ENCODE data around the gene GRB10. TPM values are rescaled to one million over a fixed set of nuclear protein-coding genes. Genes with fewer than 3 reads are reported as not detected.

Gene GRB10
- total and polyA plus RNA-seq, 5 experiments from 2014 or later, result 0.47 to 2.9 (median 1.0) TPM

DNA sequence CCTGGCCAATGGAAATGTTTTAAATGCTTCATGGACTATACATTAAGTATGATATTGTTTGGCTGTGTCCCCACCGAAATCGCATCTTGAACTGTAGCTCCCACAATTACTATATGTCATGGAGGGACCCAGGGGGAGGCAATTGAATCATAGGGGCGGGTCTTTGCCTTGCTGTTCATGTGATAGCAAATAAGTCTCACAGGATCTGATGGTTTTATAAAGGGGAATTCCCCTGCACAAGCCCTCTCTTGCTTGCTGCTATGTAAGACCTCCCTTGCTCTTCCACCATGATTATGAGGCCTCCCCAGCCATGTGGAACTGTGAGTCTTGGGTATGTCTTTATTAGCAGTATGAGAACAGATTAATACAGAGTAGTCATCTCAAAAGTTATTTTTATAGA lies 32.4 kb upstream of the GRB10 start:
- ATAC-seq (no peak), DNase-seq (no peak)
- H3K36me3 Mint-ChIP-seq, result peaks cover 0 to 5% (median 0%) of the 10 kb centered on the region in 3 donors
- no peak overlapping the region for H3K4me3 Mint-ChIP-seq
- H3K4me1 Mint-ChIP-seq, result peaks cover 0 to 7% (median 0%) of the 10 kb centered on the region in 4 donors
- H3K27me3 Mint-ChIP-seq, result peaks cover 0 to 8% (median 4%) of the 10 kb centered on the region in 5 donors
- no peak overlapping the region for H3K27ac Mint-ChIP-seq
- POLR2A ChIA-PET, result no interaction called here
- peaks cover 0 to 8% (median 0%) of the 10 kb centered on the region in 9 donors for H3K9me3 Mint-ChIP-seq

- H3K4me3 Mint-ChIP-seq, result no peak overlapping the region
- DNase-seq (no peak), ATAC-seq (no peak)
- H3K27me3 Mint-ChIP-seq, result peaks cover 0 to 8% (median 4%) of the 10 kb centered on the region in 5 donors
- POLR2A ChIA-PET, result no interaction called here
- H3K9me3 Mint-ChIP-seq, result peaks cover 0 to 8% (median 0%) of the 10 kb centered on the region in 9 donors
- no peak overlapping the region for H3K27ac Mint-ChIP-seq
- peaks cover 0 to 7% (median 0%) of the 10 kb centered on the region in 4 donors for H3K4me1 Mint-ChIP-seq
- H3K36me3 Mint-ChIP-seq, result peaks cover 0 to 5% (median 0%) of the 10 kb centered on the region in 3 donors
Measured at GRCh38 chr7:50814166-50814565, 31.5 kb upstream of the GRB10 start.

DNA sequence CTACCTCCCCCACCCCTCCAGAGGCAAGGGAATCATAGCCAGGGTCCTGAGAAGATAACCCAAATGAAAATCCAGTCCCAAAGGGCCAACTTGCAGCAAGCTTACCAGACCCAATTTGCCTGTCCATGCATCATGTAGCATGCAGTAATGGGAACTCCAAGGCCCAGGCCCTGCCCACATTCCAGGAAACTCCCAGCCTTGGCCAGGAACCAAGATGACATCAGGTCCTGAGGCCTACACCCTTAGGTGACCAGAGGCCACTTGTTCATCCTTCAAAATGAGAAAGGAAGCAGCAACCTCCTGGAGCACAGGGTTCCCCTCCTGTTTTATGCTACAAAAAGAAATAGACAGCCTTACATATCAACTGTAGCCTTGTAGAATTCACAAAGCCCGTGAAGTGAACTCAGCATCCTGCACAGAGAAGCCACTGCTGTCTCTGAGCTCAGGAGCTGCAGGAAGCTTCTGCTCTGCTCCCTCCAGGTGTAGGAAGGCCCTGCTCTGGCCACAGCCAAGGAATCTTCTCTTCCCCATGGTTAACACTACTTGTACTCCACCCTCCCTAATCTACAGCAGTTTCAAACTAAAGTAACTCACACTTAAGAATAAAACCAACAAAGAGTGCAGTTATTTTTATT lies 30.3 kb upstream of the GRB10 start:
- Mint-ChIP-seq H3K36me3 (peaks cover 0 to 5% (median 0%) of the 10 kb centered on the region in 3 donors), H3K4me3 (no peak overlapping the region), H3K9me3 (peaks cover 0 to 8% (median 0%) of the 10 kb centered on the region in 9 donors), H3K27me3 (peaks cover 0 to 8% (median 4%) of the 10 kb centered on the region in 5 donors), H3K4me1 (peaks cover 0 to 7% (median under 1%) of the 10 kb centered on the region in 4 donors), H3K27ac (peak overlapping the region in 1 of 10 donors; percentile 54)
- POLR2A ChIA-PET, result no interaction called here
- no peak for DNase-seq
- no peak for ATAC-seq

DNA sequence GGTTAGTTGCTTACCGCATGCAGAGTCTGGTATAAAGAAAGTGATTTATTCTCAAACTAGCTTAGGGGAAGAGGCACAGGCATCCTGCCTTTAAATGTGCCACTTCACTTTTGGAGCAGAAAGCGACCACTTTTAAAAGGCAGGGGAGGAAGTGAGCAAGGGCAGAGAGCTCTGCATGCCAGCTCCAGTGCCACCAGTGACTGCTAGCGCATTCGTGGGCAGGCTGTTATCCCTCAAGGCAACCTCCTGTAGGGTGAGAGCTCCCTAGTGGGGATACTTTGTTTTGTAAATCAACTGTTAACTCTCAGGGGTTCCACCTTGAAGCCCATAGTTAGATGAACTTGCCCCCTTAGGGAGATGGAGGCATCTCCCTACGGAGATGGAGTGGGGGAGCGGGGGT lies 29.4 kb upstream of the GRB10 start:
- H3K4me3 Mint-ChIP-seq, result no peak overlapping the region
- peak overlapping the region in 3 of 10 donors; percentile 25 to 38 (median 33) for H3K27ac Mint-ChIP-seq
- POLR2A ChIA-PET, result no interaction called here
- DNase-seq, result peak in 2 of 10 donors; percentile 4 to 12
- peaks cover 0 to 7% (median under 1%) of the 10 kb centered on the region in 4 donors for H3K4me1 Mint-ChIP-seq
- peak in 1 of 2 donors; percentile 45 for ATAC-seq
- peaks cover 0 to 8% (median 0%) of the 10 kb centered on the region in 9 donors for H3K9me3 Mint-ChIP-seq
- H3K36me3 Mint-ChIP-seq, result peaks cover 0 to 5% (median 0%) of the 10 kb centered on the region in 3 donors
- peaks cover 0 to 8% (median 4%) of the 10 kb centered on the region in 5 donors for H3K27me3 Mint-ChIP-seq

DNA sequence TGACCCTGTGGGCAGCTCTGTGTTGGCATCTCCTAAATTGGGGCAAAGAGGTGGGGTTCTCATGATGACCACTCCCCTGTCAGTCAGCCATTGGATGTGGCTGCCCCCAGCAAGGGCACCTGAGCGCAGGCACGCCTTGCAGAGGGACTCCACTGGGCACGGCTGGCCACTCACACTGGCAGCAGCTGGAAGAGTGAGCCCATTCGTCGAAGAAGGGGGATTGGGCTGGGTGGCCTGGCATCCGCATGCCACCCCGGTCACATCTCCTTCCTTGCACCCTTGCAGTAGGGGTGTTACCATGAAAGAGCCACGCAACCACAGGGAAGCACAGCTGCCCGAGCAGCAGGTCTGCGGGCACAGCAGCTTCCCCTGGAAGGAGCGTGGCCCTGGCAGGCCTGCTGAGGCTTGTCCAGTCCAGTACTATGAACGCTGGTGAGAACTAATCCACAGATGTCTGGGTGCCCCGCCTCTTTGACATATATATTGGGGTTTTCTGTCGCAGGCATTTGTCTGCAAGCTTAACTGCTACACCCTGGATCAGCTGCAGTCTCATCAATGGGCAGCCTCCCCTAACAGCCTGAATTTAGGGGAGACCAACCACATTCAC lies 25.7 kb upstream of the GRB10 start:
- Mint-ChIP-seq H3K27me3 (no peaks in the 10 kb centered on the region), H3K27ac (no peak overlapping the region), H3K9me3 (no peaks in the 10 kb centered on the region), H3K4me1 (peaks cover 0 to 8% (median 4%) of the 10 kb centered on the region in 4 donors), H3K36me3 (no peaks in the 10 kb centered on the region), H3K4me3 (no peak overlapping the region)
- no peak for DNase-seq
- POLR2A ChIA-PET, result no interaction called here
- ATAC-seq, result no peak

- ATAC-seq, result no peak
- no peaks in the 10 kb centered on the region for H3K36me3 Mint-ChIP-seq
- H3K27me3 Mint-ChIP-seq, result peaks cover 0 to 1% (median 0%) of the 10 kb centered on the region in 5 donors
- H3K9me3 Mint-ChIP-seq, result no peaks in the 10 kb centered on the region
- no peak for DNase-seq
- no peak overlapping the region for H3K27ac Mint-ChIP-seq
- H3K4me1 Mint-ChIP-seq, result peaks cover 0 to 7% (median 4%) of the 10 kb centered on the region in 4 donors
- H3K4me3 Mint-ChIP-seq, result no peak overlapping the region
- POLR2A ChIA-PET, result no interaction called here
Measured at GRCh38 chr7:50807026-50807730, 24.5 kb upstream of the GRB10 start.

DNA sequence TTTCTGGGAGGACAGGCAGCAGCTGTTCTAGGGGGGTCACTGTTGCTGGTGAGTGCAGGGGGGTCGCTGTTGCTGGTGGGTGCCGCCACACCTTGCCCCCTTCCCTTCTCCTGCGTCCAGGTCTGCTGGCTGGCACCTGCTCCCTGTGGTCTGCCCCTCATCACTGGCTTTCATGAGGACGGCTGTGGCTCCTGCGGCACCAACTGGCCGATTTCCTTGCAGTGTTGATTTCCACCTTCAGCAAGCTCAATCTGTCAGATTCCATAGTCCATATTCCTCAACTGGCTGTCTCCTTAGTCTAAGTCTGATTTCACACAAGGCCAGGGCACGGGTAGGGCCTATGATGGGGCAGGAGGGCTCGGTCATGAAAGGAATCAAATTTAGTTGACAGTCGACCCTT lies 23.4 kb upstream of the GRB10 start:
- ATAC-seq (no peak), DNase-seq (no peak)
- Mint-ChIP-seq H3K9me3 (no peaks in the 10 kb centered on the region), H3K4me1 (peaks cover 0 to 4% (median 3%) of the 10 kb centered on the region in 4 donors), H3K27ac (no peak overlapping the region), H3K4me3 (no peak overlapping the region), H3K27me3 (peaks cover 0 to 4% (median 0%) of the 10 kb centered on the region in 5 donors), H3K36me3 (no peaks in the 10 kb centered on the region)
- POLR2A ChIA-PET, result no interaction called here

DNA sequence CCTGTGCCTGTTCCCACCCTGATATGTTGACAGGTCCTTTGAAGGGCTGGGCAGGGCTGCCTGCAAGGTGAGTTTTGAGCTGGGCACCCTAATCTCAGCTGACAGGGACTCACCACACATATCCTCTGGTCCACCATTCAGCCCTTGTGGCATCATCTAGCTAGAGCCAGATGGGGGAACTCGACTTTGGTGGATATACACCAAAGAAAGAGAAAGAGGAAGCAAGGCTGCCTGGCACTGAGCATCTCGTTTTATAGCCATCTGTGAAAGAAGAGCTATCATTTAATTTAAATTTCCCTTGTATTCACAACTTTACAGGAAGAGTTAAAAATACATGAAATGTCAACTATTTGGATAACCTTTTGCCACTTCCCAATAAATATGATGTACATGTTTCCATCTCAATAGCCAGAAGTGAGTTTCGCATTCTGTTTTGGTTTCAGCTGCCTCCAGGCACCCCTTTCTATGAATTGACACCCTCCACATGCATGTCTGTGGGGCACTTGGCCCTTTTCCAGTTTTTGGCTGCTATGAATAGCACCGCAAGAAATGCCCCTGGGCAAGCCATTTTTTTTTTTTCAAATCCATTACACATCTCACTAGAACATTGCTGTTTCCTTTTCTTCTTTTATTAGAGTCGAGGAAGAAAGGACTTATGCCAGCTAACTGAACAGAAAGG lies 22.9 kb upstream of the GRB10 start:
- H3K4me3 Mint-ChIP-seq, result no peak overlapping the region
- no peak overlapping the region for H3K27ac Mint-ChIP-seq
- DNase-seq, result no peak
- POLR2A ChIA-PET, result no interaction called here
- H3K9me3 Mint-ChIP-seq, result no peaks in the 10 kb centered on the region
- H3K36me3 Mint-ChIP-seq, result no peaks in the 10 kb centered on the region
- ATAC-seq, result no peak
- H3K4me1 Mint-ChIP-seq, result peaks cover 0 to 4% (median 3%) of the 10 kb centered on the region in 4 donors
- peaks cover 0 to 4% (median 2%) of the 10 kb centered on the region in 5 donors for H3K27me3 Mint-ChIP-seq

DNA sequence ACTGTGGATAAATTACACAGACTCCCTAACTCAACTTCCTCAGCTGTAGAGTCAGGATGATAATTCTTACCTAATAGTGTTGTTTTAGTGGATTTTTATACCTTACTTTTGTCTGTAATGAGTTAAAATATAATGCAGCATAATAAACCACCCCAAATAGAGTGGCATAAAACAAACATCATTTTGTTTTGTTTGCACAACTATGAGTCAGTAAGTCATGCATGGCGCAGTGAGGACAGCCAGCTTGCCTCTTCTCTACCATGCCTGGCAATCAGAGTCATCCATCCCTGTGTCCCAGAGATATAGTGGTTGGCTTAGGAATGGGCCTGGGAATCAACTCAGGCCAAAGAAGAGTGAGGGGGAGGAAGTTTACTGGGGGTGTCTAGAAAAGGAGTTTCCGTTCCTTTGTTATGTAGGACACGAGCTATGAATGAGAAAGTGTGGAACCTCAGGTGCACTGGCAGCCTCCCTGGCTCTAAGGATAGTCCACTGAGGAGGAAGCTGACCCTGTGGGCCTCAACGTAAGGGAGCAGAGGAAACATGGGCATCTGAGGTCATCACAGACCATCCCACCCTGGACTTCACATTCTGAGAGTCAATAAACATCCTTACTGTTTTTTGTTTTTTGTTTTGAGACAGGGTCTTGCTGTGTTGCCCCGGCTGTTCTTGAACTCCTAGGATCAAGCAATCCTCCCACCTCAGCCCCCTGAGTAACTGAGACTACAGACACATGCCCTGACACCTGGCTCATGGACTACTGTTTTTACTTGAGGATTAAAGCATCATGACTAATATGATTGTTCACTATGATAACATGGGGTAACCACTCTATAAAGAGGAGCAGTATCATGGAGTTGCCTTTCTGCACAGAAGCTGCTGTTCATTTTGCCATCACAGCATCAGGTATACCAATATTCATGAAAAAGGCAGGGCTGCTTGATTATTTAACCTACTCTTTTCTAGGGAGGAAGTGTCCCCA lies 21.0 kb upstream of the GRB10 start:
- DNase-seq, result no peak
- Mint-ChIP-seq H3K4me1 (peaks cover 0 to 4% (median 3%) of the 10 kb centered on the region in 4 donors), H3K9me3 (peaks cover 0 to 2% (median under 1%) of the 10 kb centered on the region in 9 donors), H3K4me3 (no peak overlapping the region), H3K27me3 (peaks cover 0 to 9% (median 8%) of the 10 kb centered on the region in 5 donors), H3K27ac (no peak overlapping the region), H3K36me3 (peaks cover 0 to 2% (median 0%) of the 10 kb centered on the region in 3 donors)
- no peak for ATAC-seq
- POLR2A ChIA-PET, result no interaction called here

- H3K4me3 Mint-ChIP-seq, result no peak overlapping the region
- no peak for ATAC-seq
- DNase-seq, result no peak
- peaks cover 0 to 4% (median 4%) of the 10 kb centered on the region in 3 donors for H3K36me3 Mint-ChIP-seq
- peaks cover 0 to 4% (median 2%) of the 10 kb centered on the region in 4 donors for H3K4me1 Mint-ChIP-seq
- peaks cover 0 to 11% (median 3%) of the 10 kb centered on the region in 9 donors for H3K9me3 Mint-ChIP-seq
- POLR2A ChIA-PET, result no interaction called here
- H3K27me3 Mint-ChIP-seq, result peaks cover 0 to 12% (median 8%) of the 10 kb centered on the region in 5 donors
- no peak overlapping the region for H3K27ac Mint-ChIP-seq
Measured at GRCh38 chr7:50801907-50802306, 19.2 kb upstream of the GRB10 start.

- H3K27ac Mint-ChIP-seq, result no peak overlapping the region
- POLR2A ChIA-PET, result no interaction called here
- peaks cover 0 to 4% (median 4%) of the 10 kb centered on the region in 3 donors for H3K36me3 Mint-ChIP-seq
- ATAC-seq (no peak), DNase-seq (no peak)
- H3K4me1 Mint-ChIP-seq, result peaks cover 0 to 4% (median under 1%) of the 10 kb centered on the region in 4 donors
- H3K27me3 Mint-ChIP-seq, result peaks cover 0 to 23% (median 12%) of the 10 kb centered on the region in 5 donors
- peaks cover 0 to 11% (median 3%) of the 10 kb centered on the region in 9 donors for H3K9me3 Mint-ChIP-seq
- no peak overlapping the region for H3K4me3 Mint-ChIP-seq
Measured at GRCh38 chr7:50799873-50800272, 17.2 kb upstream of the GRB10 start.

Measured in naive thymus-derived CD8-positive, alpha-beta T cell (primary cell).